GM19240 (cell line): ENCODE data around the gene CPSF7.
A peak's percentile ranks its signal among the peaks of the same experiment; 100 is the strongest.
"Not testable (repeated sequence)": the region's sequence is repeated elsewhere in the genome, so short reads cannot be mapped to it uniquely, and the experiment has no call there.

ENCODE experiments used
- DNase-seq: peaks from one replicate; pipeline ENCODE4 v3.0.0; 2011; ENCODE audit warnings: low spot score; ENCODE audit not compliant: insufficient read length

Gene CPSF7

GRCh38 chr11:61384271-61385242 is 45.2 kb downstream of the CPSF7 start:
- DNase-seq, result no peak

GRCh38 chr11:61383859-61384258 is 45.9 kb downstream of the CPSF7 start:
- DNase-seq, result not testable (repeated sequence)

- no peak for DNase-seq
Measured at GRCh38 chr11:61380884-61381283, 48.9 kb downstream of the CPSF7 start.

GRCh38 chr11:61378713-61379313 is 51.0 kb downstream of the CPSF7 start:
- DNase-seq, result no peak

GRCh38 chr11:61377461-61378160 is 52.2 kb downstream of the CPSF7 start:
- DNase-seq, result no peak

- no peak for DNase-seq
Measured at GRCh38 chr11:61375761-61376108, 54.0 kb downstream of the CPSF7 start.

GRCh38 chr11:61372659-61373420 is 56.9 kb downstream of the CPSF7 start:
- no peak for DNase-seq

- no peak for DNase-seq
Measured at GRCh38 chr11:61370349-61371005, 59.3 kb downstream of the CPSF7 start.

GRCh38 chr11:61369372-61370348 is 60.1 kb downstream of the CPSF7 start:
- no peak for DNase-seq

GRCh38 chr11:61368646-61369045 is 61.1 kb downstream of the CPSF7 start:
- no peak for DNase-seq

GRCh38 chr11:61367406-61367805 is 62.4 kb downstream of the CPSF7 start:
- DNase-seq, result no peak

- no peak for DNase-seq
Measured at GRCh38 chr11:61364012-61364675, 65.6 kb downstream of the CPSF7 start.

- DNase-seq, result no peak
Measured at GRCh38 chr11:61362542-61362875, 67.3 kb downstream of the CPSF7 start.

GRCh38 chr11:61361741-61362541 is 67.8 kb downstream of the CPSF7 start, which contains the start of the genes CYB561A3 and TMEM138:
Gene CYB561A3 (minus strand): TSS chr11:61361882. CDS start chr11:61356713, 5,169 bp downstream.
Gene TMEM138 (plus strand): TSS chr11:61362374. CDS start chr11:61364391, 2,017 bp downstream.
- peak; percentile 83 for DNase-seq

- DNase-seq, result no peak
Measured at GRCh38 chr11:61361237-61361740, 68.5 kb downstream of the CPSF7 start.

- DNase-seq, result no peak
Measured at GRCh38 chr11:61359516-61359915, 70.3 kb downstream of the CPSF7 start.

- no peak for DNase-seq
Measured at GRCh38 chr11:61358566-61358965, 71.2 kb downstream of the CPSF7 start.

- no peak for DNase-seq
Measured at GRCh38 chr11:61357894-61358239, 71.9 kb downstream of the CPSF7 start.
